ENCODE measurements around the gene EFCAB9.
"Not testable (repeated sequence)": the region's sequence is repeated elsewhere in the genome, so short reads cannot be mapped to it uniquely, and the experiment has no call there.

EFCAB9 gene

DNA sequence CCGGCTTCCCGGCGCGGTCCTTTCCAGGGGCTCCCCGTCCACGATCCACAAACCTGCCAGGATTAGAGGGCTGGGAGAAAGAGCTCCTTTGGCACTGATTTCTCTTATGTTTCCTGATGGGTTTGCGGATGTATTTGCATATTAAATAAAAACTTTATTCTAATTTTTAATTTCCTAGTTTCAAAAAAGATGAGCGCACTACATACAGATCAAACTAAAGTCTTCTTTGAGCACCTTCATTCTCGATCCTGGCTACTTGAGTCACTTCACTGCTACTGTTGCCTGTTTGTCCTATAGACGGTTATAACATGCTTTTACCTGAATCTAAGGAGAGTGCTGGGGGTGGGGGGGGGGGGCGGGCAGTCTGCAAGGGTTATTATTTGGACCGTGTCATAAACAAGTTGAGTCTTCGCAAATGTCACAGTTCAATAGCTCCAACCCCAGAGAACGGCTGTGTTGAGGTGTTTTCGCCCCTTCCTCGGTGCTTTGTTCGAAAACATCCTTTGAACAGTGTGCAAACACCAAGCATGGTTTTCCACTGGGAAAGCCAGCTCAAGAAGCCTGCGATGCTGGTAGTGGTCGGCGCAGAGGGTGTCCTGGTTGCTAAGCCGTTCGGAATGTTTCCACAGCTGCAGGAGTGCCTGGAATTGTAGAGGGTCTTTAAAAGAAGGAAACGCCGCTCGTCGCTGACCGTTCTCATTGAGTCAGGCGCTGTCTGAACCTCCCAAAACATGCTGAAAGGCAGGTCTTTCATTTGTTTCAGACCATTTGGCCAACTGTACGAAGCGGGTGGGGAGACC is 4.9 kb upstream of the EFCAB9 start:
- Histone ChIP-seq H3K27ac (ENCODE audit: low read depth, low read length) (peak overlapping the region; percentile 82), H3K4me3 (ENCODE audit: low read depth, low read length) (peak overlapping the region; percentile 94)

GRCh38 chr5:172189693-172190296 is 4.2 kb upstream of the EFCAB9 start:
- H3K4me3 ChIP-seq (ENCODE audit: low read depth, low read length): peak overlapping the region; percentile 94
- H3K9ac ChIP-seq (ENCODE audit: low read depth, low read length): no peak overlapping the region

More for the DNA sequence above, 4.9 kb upstream of the EFCAB9 start:
- H3K4me1 ChIP-seq (ENCODE audit: control insufficient read depth, insufficient read depth, low read length): peaks cover 15% of the 10 kb centered on the region
- H3K9me3 ChIP-seq (ENCODE audit: control insufficient read depth, insufficient read depth, low read length): no peaks in the 10 kb centered on the region
- no peaks in the 10 kb centered on the region for H3K36me3 ChIP-seq (ENCODE audit: control insufficient read depth, insufficient read depth, low read length)
- H3K27me3 ChIP-seq (ENCODE audit: control insufficient read depth, insufficient read depth, low read length): peaks cover 4% of the 10 kb centered on the region; the same call in 1 of the 2 replicates
- peak overlapping the region; percentile 13; the same call in 1 of the 2 replicates for H3K9ac ChIP-seq (ENCODE audit: low read depth, low read length)

GRCh38 chr5:172194985-172195774 is 1.2 kb downstream of the EFCAB9 start:
- no peak overlapping the region for H3K4me3 ChIP-seq (ENCODE audit: low read depth, low read length)
- no peak overlapping the region for H3K9ac ChIP-seq (ENCODE audit: low read depth, low read length)
- H3K9me3 ChIP-seq (ENCODE audit: control insufficient read depth, insufficient read depth, low read length): no peaks in the 10 kb centered on the region
- peaks cover under 1% of the 10 kb centered on the region; the same call in 1 of the 2 replicates for H3K27me3 ChIP-seq (ENCODE audit: control insufficient read depth, insufficient read depth, low read length)
- H3K4me1 ChIP-seq (ENCODE audit: control insufficient read depth, insufficient read depth, low read length): no peaks in the 10 kb centered on the region
- no peak overlapping the region for H3K27ac ChIP-seq (ENCODE audit: low read depth, low read length)
- no peaks in the 10 kb centered on the region for H3K36me3 ChIP-seq (ENCODE audit: control insufficient read depth, insufficient read depth, low read length)

More at GRCh38 chr5:172189693-172190296, 4.2 kb upstream of the EFCAB9 start:
- Histone ChIP-seq H3K4me1 (ENCODE audit: control insufficient read depth, insufficient read depth, low read length) (peaks cover 15% of the 10 kb centered on the region), H3K27me3 (ENCODE audit: control insufficient read depth, insufficient read depth, low read length) (peaks cover 4% of the 10 kb centered on the region; the same call in 1 of the 2 replicates), H3K27ac (ENCODE audit: low read depth, low read length) (peak overlapping the region; percentile 82), H3K36me3 (ENCODE audit: control insufficient read depth, insufficient read depth, low read length) (no peaks in the 10 kb centered on the region), H3K9me3 (ENCODE audit: control insufficient read depth, insufficient read depth, low read length) (no peaks in the 10 kb centered on the region)

DNA sequence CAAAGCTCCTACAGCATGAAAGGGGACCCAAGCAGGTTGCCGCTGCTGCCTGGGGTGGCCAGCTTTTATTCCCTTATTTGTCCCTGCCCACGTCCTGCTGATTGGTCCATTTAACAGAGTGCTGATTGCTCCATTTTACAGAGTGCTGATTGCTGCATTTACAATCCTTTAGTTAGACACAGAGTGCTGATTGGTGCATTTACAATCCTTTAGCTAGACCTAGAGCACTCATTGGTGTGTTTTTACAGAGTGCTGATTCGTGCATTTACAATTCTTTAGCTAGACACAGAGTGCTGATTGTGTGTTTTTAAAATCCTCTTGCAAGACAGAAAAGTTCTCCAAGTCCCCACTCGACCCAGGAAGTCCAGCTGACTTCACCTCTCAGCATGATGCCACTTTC is 3.8 kb downstream of the EFCAB9 start:
- not testable (repeated sequence) for H3K36me3 ChIP-seq (ENCODE audit: control insufficient read depth, insufficient read depth, low read length); H3K4me3 ChIP-seq (ENCODE audit: low read depth, low read length); H3K9me3 ChIP-seq (ENCODE audit: control insufficient read depth, insufficient read depth, low read length); H3K27ac ChIP-seq (ENCODE audit: low read depth, low read length); H3K9ac ChIP-seq (ENCODE audit: low read depth, low read length); H3K4me1 ChIP-seq (ENCODE audit: control insufficient read depth, insufficient read depth, low read length); H3K27me3 ChIP-seq (ENCODE audit: control insufficient read depth, insufficient read depth, low read length)

GRCh38 chr5:172199446-172199845 is 5.5 kb downstream of the EFCAB9 start:
- H3K4me3 ChIP-seq (ENCODE audit: low read depth, low read length): no peak overlapping the region
- no peaks in the 10 kb centered on the region for H3K36me3 ChIP-seq (ENCODE audit: control insufficient read depth, insufficient read depth, low read length)
- no peak overlapping the region for H3K27ac ChIP-seq (ENCODE audit: low read depth, low read length)
- no peaks in the 10 kb centered on the region for H3K27me3 ChIP-seq (ENCODE audit: control insufficient read depth, insufficient read depth, low read length)
- no peak overlapping the region for H3K9ac ChIP-seq (ENCODE audit: low read depth, low read length)
- H3K4me1 ChIP-seq (ENCODE audit: control insufficient read depth, insufficient read depth, low read length): no peaks in the 10 kb centered on the region
- H3K9me3 ChIP-seq (ENCODE audit: control insufficient read depth, insufficient read depth, low read length): no peaks in the 10 kb centered on the region

GRCh38 chr5:172200476-172200875 is 6.5 kb downstream of the EFCAB9 start:
- Histone ChIP-seq H3K9ac (ENCODE audit: low read depth, low read length) (no peak overlapping the region), H3K27ac (ENCODE audit: low read depth, low read length) (no peak overlapping the region), H3K4me1 (ENCODE audit: control insufficient read depth, insufficient read depth, low read length) (no peaks in the 10 kb centered on the region), H3K36me3 (ENCODE audit: control insufficient read depth, insufficient read depth, low read length) (no peaks in the 10 kb centered on the region), H3K4me3 (ENCODE audit: low read depth, low read length) (no peak overlapping the region), H3K9me3 (ENCODE audit: control insufficient read depth, insufficient read depth, low read length) (no peaks in the 10 kb centered on the region), H3K27me3 (ENCODE audit: control insufficient read depth, insufficient read depth, low read length) (no peaks in the 10 kb centered on the region)

DNA sequence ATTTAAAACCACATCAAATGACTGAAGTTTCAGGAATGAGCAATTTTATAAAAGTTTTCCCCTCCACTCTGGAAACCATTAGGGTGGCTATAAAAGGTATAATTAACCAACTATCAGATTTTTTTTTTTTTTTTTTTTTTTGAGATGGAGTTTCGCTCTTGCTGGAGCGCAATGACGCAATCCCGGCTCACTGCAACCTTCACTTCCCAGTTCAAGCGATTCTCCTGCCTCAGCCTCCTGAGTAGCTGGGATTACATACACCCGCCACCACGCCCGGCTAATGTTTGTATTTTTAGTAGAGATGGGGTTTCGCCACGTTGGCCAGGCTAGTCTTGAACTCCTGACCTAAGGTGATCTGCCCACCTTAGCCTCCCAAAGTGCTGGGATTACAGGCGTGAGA is 12.0 kb downstream of the EFCAB9 start:
- not testable (repeated sequence) for H3K27me3 ChIP-seq (ENCODE audit: control insufficient read depth, insufficient read depth, low read length); H3K9ac ChIP-seq (ENCODE audit: low read depth, low read length); H3K4me1 ChIP-seq (ENCODE audit: control insufficient read depth, insufficient read depth, low read length); H3K27ac ChIP-seq (ENCODE audit: low read depth, low read length); H3K4me3 ChIP-seq (ENCODE audit: low read depth, low read length); H3K9me3 ChIP-seq (ENCODE audit: control insufficient read depth, insufficient read depth, low read length)
- H3K36me3 ChIP-seq (ENCODE audit: control insufficient read depth, insufficient read depth, low read length): peaks cover 22% of the 10 kb centered on the region

DNA sequence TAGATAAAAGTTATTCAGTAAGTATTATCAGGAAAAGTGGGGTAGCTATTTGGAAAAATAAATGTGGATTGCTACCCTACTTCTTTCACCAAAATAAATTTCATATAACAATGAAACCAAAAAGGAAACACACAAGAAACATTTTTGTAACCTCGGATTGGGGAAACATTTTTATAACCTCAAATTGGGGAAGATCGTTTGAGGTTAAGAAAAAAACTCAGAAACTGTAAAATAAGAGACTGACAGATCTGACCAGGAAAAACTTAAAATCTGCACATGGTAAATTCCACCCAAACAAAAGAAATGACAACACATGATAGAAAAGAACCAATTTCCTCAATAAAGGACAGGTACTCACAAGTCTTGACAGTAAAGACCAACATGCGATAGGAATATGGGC is 13.5 kb downstream of the EFCAB9 start:
- H3K9me3 ChIP-seq (ENCODE audit: control insufficient read depth, insufficient read depth, low read length): no peaks in the 10 kb centered on the region
- no peak overlapping the region for H3K27ac ChIP-seq (ENCODE audit: low read depth, low read length)
- no peak overlapping the region for H3K4me3 ChIP-seq (ENCODE audit: low read depth, low read length)
- no peaks in the 10 kb centered on the region for H3K27me3 ChIP-seq (ENCODE audit: control insufficient read depth, insufficient read depth, low read length)
- H3K36me3 ChIP-seq (ENCODE audit: control insufficient read depth, insufficient read depth, low read length): peaks cover 36% of the 10 kb centered on the region
- no peaks in the 10 kb centered on the region for H3K4me1 ChIP-seq (ENCODE audit: control insufficient read depth, insufficient read depth, low read length)
- H3K9ac ChIP-seq (ENCODE audit: low read depth, low read length): no peak overlapping the region

DNA sequence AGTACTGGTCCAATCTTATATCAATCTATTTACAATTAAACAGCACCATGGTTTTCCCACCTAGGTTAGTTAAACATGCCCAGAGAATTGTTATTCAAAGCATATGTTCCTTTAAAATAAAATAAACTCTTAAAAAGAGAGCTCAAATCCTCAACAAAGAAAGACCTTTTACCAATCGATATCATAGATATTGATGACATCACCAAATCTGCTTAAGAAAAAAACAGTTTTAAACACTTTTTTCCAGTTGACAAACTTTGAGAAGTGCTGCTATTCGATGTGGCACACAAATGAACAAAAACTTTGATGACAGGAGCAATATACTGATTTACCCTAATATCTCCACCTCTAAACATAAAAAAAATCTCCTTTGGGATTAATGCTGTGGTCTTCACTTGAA is 15.7 kb downstream of the EFCAB9 start:
- H3K9ac ChIP-seq (ENCODE audit: low read depth, low read length): no peak overlapping the region
- no peaks in the 10 kb centered on the region for H3K9me3 ChIP-seq (ENCODE audit: control insufficient read depth, insufficient read depth, low read length)
- no peak overlapping the region for H3K27ac ChIP-seq (ENCODE audit: low read depth, low read length)
- H3K4me1 ChIP-seq (ENCODE audit: control insufficient read depth, insufficient read depth, low read length): no peaks in the 10 kb centered on the region
- no peak overlapping the region for H3K4me3 ChIP-seq (ENCODE audit: low read depth, low read length)
- peaks cover 42% of the 10 kb centered on the region for H3K36me3 ChIP-seq (ENCODE audit: control insufficient read depth, insufficient read depth, low read length)
- H3K27me3 ChIP-seq (ENCODE audit: control insufficient read depth, insufficient read depth, low read length): no peaks in the 10 kb centered on the region

GRCh38 chr5:172211676-172212075 is 17.7 kb downstream of the EFCAB9 start:
- Histone ChIP-seq H3K9ac (ENCODE audit: low read depth, low read length) (no peak overlapping the region), H3K36me3 (ENCODE audit: control insufficient read depth, insufficient read depth, low read length) (peaks cover 42% of the 10 kb centered on the region), H3K9me3 (ENCODE audit: control insufficient read depth, insufficient read depth, low read length) (no peaks in the 10 kb centered on the region), H3K4me1 (ENCODE audit: control insufficient read depth, insufficient read depth, low read length) (no peaks in the 10 kb centered on the region), H3K27me3 (ENCODE audit: control insufficient read depth, insufficient read depth, low read length) (no peaks in the 10 kb centered on the region), H3K27ac (ENCODE audit: low read depth, low read length) (no peak overlapping the region), H3K4me3 (ENCODE audit: low read depth, low read length) (no peak overlapping the region)

- Histone ChIP-seq H3K4me1 (ENCODE audit: control insufficient read depth, insufficient read depth, low read length) (no peaks in the 10 kb centered on the region), H3K9ac (ENCODE audit: low read depth, low read length) (no peak overlapping the region), H3K36me3 (ENCODE audit: control insufficient read depth, insufficient read depth, low read length) (peaks cover 42% of the 10 kb centered on the region), H3K9me3 (ENCODE audit: control insufficient read depth, insufficient read depth, low read length) (no peaks in the 10 kb centered on the region), H3K27me3 (ENCODE audit: control insufficient read depth, insufficient read depth, low read length) (no peaks in the 10 kb centered on the region), H3K27ac (ENCODE audit: low read depth, low read length) (no peak overlapping the region), H3K4me3 (ENCODE audit: low read depth, low read length) (no peak overlapping the region)
Measured at GRCh38 chr5:172213126-172213525, 19.2 kb downstream of the EFCAB9 start.

Data from HUES48 (cell line).